Thyroid gland (tissue), 4 donors: ENCODE results near the gene LALBA.

Experiments
- CTCF ChIP-seq, 6 experiments: fragments of 200-600 bp in 3 of 6; fragments of 450-650 bp in 3 of 6; sonication (generic) in 3 of 6; IDR thresholded peaks; one replicate each; pipeline ENCODE4 v1.5.1; 2016 to 2019; ENCODE audit warnings: antibody characterized with exemption in 6 of 6, mild to moderate bottlenecking in 2 of 6, inconsistent platforms in 1 of 6, moderate library complexity in 1 of 6
- POLR2A ChIP-seq, 2 donors: fragments of 450-650 bp; IDR thresholded peaks; one replicate each; pipeline ENCODE4 v1.6.1; 2017; ENCODE audit warnings: antibody characterized with exemption in 2 of 2, mild to moderate bottlenecking in 2 of 2, moderate library complexity in 1 of 2

- TF ChIP-seq POLR2A (IDR thresholded peaks at IDR 0.05) (no peak), CTCF (IDR thresholded peaks at IDR 0.05) (no peak)
These were observed 11.9 kb downstream of the LALBA start for GRCh38 chr12:48557919-48558318.
